Nephron (organoid): ENCODE data around the gene YARS1.
"Not testable (repeated sequence)": the region's sequence is repeated elsewhere in the genome, so short reads cannot be mapped to it uniquely, and the experiment has no call there.

Experiments
- H3K27ac Mint-ChIP-seq, 3 experiments: 2 replicates each; pipeline ENCODE4 v1.8.0; 2020; ENCODE audit warnings: mixed read lengths in 3 of 3, mild to moderate bottlenecking in 2 of 3, moderate library complexity in 1 of 3
- H3K27me3 Mint-ChIP-seq: 2 replicates; pipeline ENCODE4 v1.8.0; 2021; ENCODE audit warnings: low read depth, mild to moderate bottlenecking, moderate library complexity, mixed read lengths
- H3K36me3 Mint-ChIP-seq: 2 replicates; pipeline ENCODE4 v1.8.0; 2020; ENCODE audit warnings: low read depth, mixed read lengths
- H3K4me1 Mint-ChIP-seq: 2 replicates; pipeline ENCODE4 v1.8.0; 2020; ENCODE audit warnings: mixed read lengths
- H3K4me3 Mint-ChIP-seq, 3 experiments: 2 replicates each; pipeline ENCODE4 v1.8.0; 2020; ENCODE audit warnings: mild to moderate bottlenecking in 3 of 3, mixed read lengths in 3 of 3, moderate library complexity in 2 of 3
- H3K9me3 Mint-ChIP-seq: 2 replicates; pipeline ENCODE4 v1.8.0; 2020; ENCODE audit warnings: mixed read lengths
- TF ChIP-seq, protein P1 (sequence below), 3 experiments: fragments of 200-600 bp; sonication (generic); IDR thresholded peaks; one replicate each; pipeline ENCODE4 v1.5.0; 2021; ENCODE audit warnings: antibody characterized with exemption in 3 of 3; ENCODE audit not compliant: unreplicated experiment in 3 of 3

The YARS1 gene

GRCh38 chr1:32811917-32812316 is 5.2 kb downstream of the YARS1 start:
- no peak overlapping the region for H3K4me3 Mint-ChIP-seq
- no peaks in the 10 kb centered on the region for H3K9me3 Mint-ChIP-seq
- no peak overlapping the region for H3K27ac Mint-ChIP-seq
- H3K36me3 Mint-ChIP-seq: peaks cover 45% of the 10 kb centered on the region
- peaks cover 22% of the 10 kb centered on the region for H3K4me1 Mint-ChIP-seq
- no peaks in the 10 kb centered on the region for H3K27me3 Mint-ChIP-seq
- TF ChIP-seq, protein P1, sequence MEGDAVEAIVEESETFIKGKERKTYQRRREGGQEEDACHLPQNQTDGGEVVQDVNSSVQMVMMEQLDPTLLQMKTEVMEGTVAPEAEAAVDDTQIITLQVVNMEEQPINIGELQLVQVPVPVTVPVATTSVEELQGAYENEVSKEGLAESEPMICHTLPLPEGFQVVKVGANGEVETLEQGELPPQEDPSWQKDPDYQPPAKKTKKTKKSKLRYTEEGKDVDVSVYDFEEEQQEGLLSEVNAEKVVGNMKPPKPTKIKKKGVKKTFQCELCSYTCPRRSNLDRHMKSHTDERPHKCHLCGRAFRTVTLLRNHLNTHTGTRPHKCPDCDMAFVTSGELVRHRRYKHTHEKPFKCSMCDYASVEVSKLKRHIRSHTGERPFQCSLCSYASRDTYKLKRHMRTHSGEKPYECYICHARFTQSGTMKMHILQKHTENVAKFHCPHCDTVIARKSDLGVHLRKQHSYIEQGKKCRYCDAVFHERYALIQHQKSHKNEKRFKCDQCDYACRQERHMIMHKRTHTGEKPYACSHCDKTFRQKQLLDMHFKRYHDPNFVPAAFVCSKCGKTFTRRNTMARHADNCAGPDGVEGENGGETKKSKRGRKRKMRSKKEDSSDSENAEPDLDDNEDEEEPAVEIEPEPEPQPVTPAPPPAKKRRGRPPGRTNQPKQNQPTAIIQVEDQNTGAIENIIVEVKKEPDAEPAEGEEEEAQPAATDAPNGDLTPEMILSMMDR (IDR thresholded peaks at IDR 0.05; ENCODE audit: unreplicated experiment in 3 of 3): no peak

- Mint-ChIP-seq H3K36me3 (peaks cover 52% of the 10 kb centered on the region), H3K4me1 (peaks cover 16% of the 10 kb centered on the region), H3K27ac (no peak overlapping the region), H3K27me3 (no peaks in the 10 kb centered on the region), H3K4me3 (no peak overlapping the region), H3K9me3 (no peaks in the 10 kb centered on the region)
- TF ChIP-seq, protein P1 (IDR thresholded peaks at IDR 0.05; ENCODE audit: unreplicated experiment in 3 of 3): no peak
Measured at GRCh38 chr1:32811265-32811664, 5.9 kb downstream of the YARS1 start.

GRCh38 chr1:32810358-32810757 is 6.8 kb downstream of the YARS1 start:
- Mint-ChIP-seq H3K9me3 (no peaks in the 10 kb centered on the region), H3K4me1 (peaks cover 12% of the 10 kb centered on the region), H3K27ac (no peak overlapping the region), H3K4me3 (no peak overlapping the region), H3K36me3 (peaks cover 61% of the 10 kb centered on the region), H3K27me3 (no peaks in the 10 kb centered on the region)
- TF ChIP-seq, protein P1 (IDR thresholded peaks at IDR 0.05; ENCODE audit: unreplicated experiment in 3 of 3): no peak

- Mint-ChIP-seq H3K36me3 (peaks cover 71% of the 10 kb centered on the region), H3K4me1 (peaks cover 3% of the 10 kb centered on the region), H3K27ac (no peak overlapping the region), H3K27me3 (no peaks in the 10 kb centered on the region), H3K9me3 (peaks cover 2% of the 10 kb centered on the region), H3K4me3 (no peak overlapping the region)
- TF ChIP-seq, protein P1 (IDR thresholded peaks at IDR 0.05; ENCODE audit: unreplicated experiment in 3 of 3): no peak
Measured at GRCh38 chr1:32808580-32808979, 8.6 kb downstream of the YARS1 start.

- Mint-ChIP-seq H3K4me3 (no peak overlapping the region), H3K36me3 (peaks cover 84% of the 10 kb centered on the region), H3K4me1 (no peaks in the 10 kb centered on the region), H3K9me3 (peaks cover 2% of the 10 kb centered on the region), H3K27ac (no peak overlapping the region), H3K27me3 (no peaks in the 10 kb centered on the region)
- TF ChIP-seq, protein P1 (IDR thresholded peaks at IDR 0.05; ENCODE audit: unreplicated experiment in 3 of 3): no peak
Measured at GRCh38 chr1:32806910-32807523, 10.1 kb downstream of the YARS1 start.

DNA sequence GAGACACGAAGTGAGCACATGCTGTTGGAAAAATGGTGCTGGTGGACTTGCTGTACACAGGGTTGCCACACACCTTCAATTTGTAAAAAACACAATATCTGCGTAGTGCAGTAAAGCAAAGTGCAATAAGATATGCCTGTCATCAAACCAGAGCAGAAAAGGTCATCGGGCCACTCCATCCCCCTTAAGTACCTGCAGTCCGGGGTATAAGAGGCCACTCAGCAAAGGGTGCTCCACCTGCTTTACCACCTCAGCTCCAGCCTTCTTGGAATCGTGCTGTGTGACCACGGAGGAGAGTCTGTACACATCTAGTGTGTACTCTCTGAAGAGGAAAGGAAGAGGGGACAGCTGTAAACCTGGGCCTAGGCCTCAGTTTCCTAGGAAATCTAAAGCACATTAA is 10.9 kb downstream of the YARS1 start:
- Mint-ChIP-seq H3K27me3 (no peaks in the 10 kb centered on the region), H3K36me3 (peaks cover 85% of the 10 kb centered on the region), H3K9me3 (peaks cover 2% of the 10 kb centered on the region), H3K4me3 (no peak overlapping the region), H3K4me1 (no peaks in the 10 kb centered on the region), H3K27ac (no peak overlapping the region)
- TF ChIP-seq, protein P1 (IDR thresholded peaks at IDR 0.05; ENCODE audit: unreplicated experiment in 3 of 3): no peak

- not testable (repeated sequence) for H3K27me3 Mint-ChIP-seq, H3K4me3 Mint-ChIP-seq, H3K27ac Mint-ChIP-seq, H3K9me3 Mint-ChIP-seq, H3K4me1 Mint-ChIP-seq
- peaks cover 80% of the 10 kb centered on the region for H3K36me3 Mint-ChIP-seq
Measured at GRCh38 chr1:32804460-32804859, 12.7 kb downstream of the YARS1 start.
